Measurements from ENCODE around the gene E4F1.

E4F1 gene

GRCh38 chr16:2208308-2208707 is 15.1 kb upstream of the E4F1 start:
- peaks cover 18 to 49% (median 32%) of the 10 kb centered on the region in 3 donors for H3K36me3 ChIP-seq
- no peak overlapping the region for H3K27ac ChIP-seq
- no peak for DNase-seq
- no peaks in the 10 kb centered on the region for H3K27me3 ChIP-seq
- TF ChIP-seq CTCF (IDR thresholded peaks at IDR 0.05) = no peak
- intact Hi-C loops (cut with DNase I; ENCODE audit: low total_unique reads) = no loop called here
- H3K4me3 ChIP-seq = no peak overlapping the region
- H3K9me3 ChIP-seq = no peaks in the 10 kb centered on the region
- peaks cover 0 to 31% (median 24%) of the 10 kb centered on the region in 4 donors for H3K4me1 ChIP-seq

GRCh38 chr16:2208772-2209171 is 14.6 kb upstream of the E4F1 start:
- DNase-seq = no peak
- TF ChIP-seq CTCF (IDR thresholded peaks at IDR 0.05) = no peak
- Histone ChIP-seq H3K4me3 (no peak overlapping the region), H3K36me3 (peaks cover 18 to 49% (median 32%) of the 10 kb centered on the region in 3 donors), H3K9me3 (no peaks in the 10 kb centered on the region), H3K27ac (no peak overlapping the region), H3K27me3 (no peaks in the 10 kb centered on the region), H3K4me1 (peaks cover 0 to 36% (median 29%) of the 10 kb centered on the region in 4 donors)
- intact Hi-C loops (cut with DNase I; ENCODE audit: low total_unique reads) = no loop called here

GRCh38 chr16:2209258-2210008 is 14.0 kb upstream of the E4F1 start:
- intact Hi-C loops (cut with DNase I; ENCODE audit: low total_unique reads) = no loop called here
- Histone ChIP-seq H3K27ac (no peak overlapping the region), H3K27me3 (no peaks in the 10 kb centered on the region), H3K9me3 (no peaks in the 10 kb centered on the region), H3K4me1 (peaks cover 0 to 42% (median 35%) of the 10 kb centered on the region in 4 donors), H3K4me3 (no peak overlapping the region), H3K36me3 (peaks cover 18 to 49% (median 32%) of the 10 kb centered on the region in 3 donors)
- no peak for TF ChIP-seq CTCF (IDR thresholded peaks at IDR 0.05)
- no peak for DNase-seq

- no peak for TF ChIP-seq CTCF (IDR thresholded peaks at IDR 0.05)
- H3K27me3 ChIP-seq = no peaks in the 10 kb centered on the region
- intact Hi-C loops (cut with DNase I; ENCODE audit: low total_unique reads) = no loop called here
- no peak for DNase-seq
- no peak overlapping the region for H3K4me3 ChIP-seq
- H3K4me1 ChIP-seq = peaks cover 2 to 41% (median 33%) of the 10 kb centered on the region in 4 donors
- H3K27ac ChIP-seq = no peak overlapping the region
- peaks cover 18 to 49% (median 32%) of the 10 kb centered on the region in 3 donors for H3K36me3 ChIP-seq
- H3K9me3 ChIP-seq = no peaks in the 10 kb centered on the region
These were observed 13.4 kb upstream of the E4F1 start for GRCh38 chr16:2210009-2210332.

GRCh38 chr16:2210386-2211365 is 12.7 kb upstream of the E4F1 start, which contains the start of gene BRICD5:
BRICD5 (minus strand) TSS chr16:2210863; CDS start chr16:2210833, 30 bp downstream.
- H3K27ac ChIP-seq = no peak within 1 kb of the TSS
- H3K36me3 ChIP-seq = peaks cover 18 to 49% (median 32%) of the 10 kb centered on the region in 3 donors
- TF ChIP-seq CTCF (IDR thresholded peaks at IDR 0.05) = no peak
- intact Hi-C loops (cut with DNase I; ENCODE audit: low total_unique reads) = no loop called here
- no peaks in the 10 kb centered on the region for H3K27me3 ChIP-seq
- DNase-seq = no peak
- no peak within 1 kb of the TSS for H3K4me3 ChIP-seq
- H3K4me1 ChIP-seq = peaks cover 3 to 41% (median 34%) of the 10 kb centered on the region in 4 donors
- no peaks in the 10 kb centered on the region for H3K9me3 ChIP-seq

Data from tibial artery (tissue), 4 donors.